ENCODE results near the gene SSPN.

The SSPN gene

GRCh38 chr12:26292596-26292995 lies 97.2 kb downstream of the SSPN start:
- POLR2A ChIA-PET, result no interaction called here
- DNase-seq (ENCODE audit: extremely low spot score), result no peak
- TF ChIP-seq SUZ12 (IDR thresholded peaks at IDR 0.05), result no peak
- no peak for TF ChIP-seq LEF1 (IDR thresholded peaks at IDR 0.05; ENCODE audit: borderline replicate concordance)
- TF ChIP-seq TARDBP (IDR thresholded peaks at IDR 0.05), result no peak
- TF ChIP-seq ELF4 (IDR thresholded peaks at IDR 0.05), result no peak
- TF ChIP-seq FOXA1 (IDR thresholded peaks at IDR 0.05), result no peak
- no peak for TF ChIP-seq FOXK2 (IDR thresholded peaks at IDR 0.05)
- no peak for TF ChIP-seq ARNT (IDR thresholded peaks at IDR 0.05)
- no peak for TF ChIP-seq PKNOX1 (IDR thresholded peaks at IDR 0.05)
- no peak for TF ChIP-seq BHLHE40 (IDR thresholded peaks at IDR 0.05; ENCODE audit: borderline replicate concordance)
- no peak for TF ChIP-seq L3MBTL2 (conservative IDR thresholded peaks at IDR 0.05)
- TF ChIP-seq NFRKB (IDR thresholded peaks at IDR 0.05), result no peak
- no peak for TF ChIP-seq ZNF384 (IDR thresholded peaks at IDR 0.05)
- no peak for TF ChIP-seq CTBP1 (IDR thresholded peaks at IDR 0.05; ENCODE audit: borderline replicate concordance)
- no peak for TF ChIP-seq HDGF (IDR thresholded peaks at IDR 0.05; ENCODE audit: borderline replicate concordance)
- TF ChIP-seq SP1 (IDR thresholded peaks at IDR 0.05), result no peak
- TF ChIP-seq FOXM1 (IDR thresholded peaks at IDR 0.05; ENCODE audit: borderline replicate concordance), result no peak
- CTCF ChIA-PET, result interaction anchor here (0.5 kb wide), 1 partner anchor 60 kb away, joined by 3 read pairs; no protein-coding TSS in a partner anchor

GRCh38 chr12:26293612-26294011 lies 98.2 kb downstream of the SSPN start:
- DNase-seq (ENCODE audit: extremely low spot score), result no peak
- CTCF ChIA-PET, result no interaction called here
- POLR2A ChIA-PET, result no interaction called here
- TF ChIP-seq CTBP1 (IDR thresholded peaks at IDR 0.05; ENCODE audit: borderline replicate concordance) (no peak), FOXM1 (IDR thresholded peaks at IDR 0.05; ENCODE audit: borderline replicate concordance) (no peak), LEF1 (IDR thresholded peaks at IDR 0.05; ENCODE audit: borderline replicate concordance) (no peak), PKNOX1 (IDR thresholded peaks at IDR 0.05) (no peak), L3MBTL2 (conservative IDR thresholded peaks at IDR 0.05) (no peak), FOXA1 (IDR thresholded peaks at IDR 0.05) (no peak), FOXK2 (IDR thresholded peaks at IDR 0.05) (no peak), HDGF (IDR thresholded peaks at IDR 0.05; ENCODE audit: borderline replicate concordance) (no peak), NFRKB (IDR thresholded peaks at IDR 0.05) (no peak), SUZ12 (IDR thresholded peaks at IDR 0.05) (no peak), ELF4 (IDR thresholded peaks at IDR 0.05) (no peak), SP1 (IDR thresholded peaks at IDR 0.05) (no peak), BHLHE40 (IDR thresholded peaks at IDR 0.05; ENCODE audit: borderline replicate concordance) (no peak), TARDBP (IDR thresholded peaks at IDR 0.05) (no peak), ARNT (IDR thresholded peaks at IDR 0.05) (no peak), ZNF384 (IDR thresholded peaks at IDR 0.05) (no peak)

- DNase-seq (ENCODE audit: extremely low spot score), result no peak
- CTCF ChIA-PET, result no interaction called here
- TF ChIP-seq FOXK2 (IDR thresholded peaks at IDR 0.05), result no peak
- no peak for TF ChIP-seq LEF1 (IDR thresholded peaks at IDR 0.05; ENCODE audit: borderline replicate concordance)
- TF ChIP-seq SUZ12 (IDR thresholded peaks at IDR 0.05), result no peak
- TF ChIP-seq ARNT (IDR thresholded peaks at IDR 0.05), result no peak
- POLR2A ChIA-PET, result no interaction called here
Observed at GRCh38 chr12:26295001-26295400, 99.6 kb downstream of the SSPN start.

- ChIA-PET POLR2A (interaction anchor here (1.2 to 1.8 kb wide), 2 partner anchors 173 to 183 kb away, joined by 3 to 4 read pairs; partner anchors contain the start of gene BHLHE41), CTCF (interaction anchor here (0.8 kb wide), 1 partner anchor 142 kb away, joined by 3 read pairs; no protein-coding TSS in a partner anchor)
- DNase-seq (ENCODE audit: extremely low spot score), result no peak
- TF ChIP-seq SP1 (IDR thresholded peaks at IDR 0.05), result no peak
- no peak for TF ChIP-seq FOXM1 (IDR thresholded peaks at IDR 0.05; ENCODE audit: borderline replicate concordance)
- no peak for TF ChIP-seq ZNF384 (IDR thresholded peaks at IDR 0.05)
- TF ChIP-seq FOXK2 (IDR thresholded peaks at IDR 0.05), result no peak
- no peak for TF ChIP-seq BHLHE40 (IDR thresholded peaks at IDR 0.05; ENCODE audit: borderline replicate concordance)
- TF ChIP-seq HDGF (IDR thresholded peaks at IDR 0.05; ENCODE audit: borderline replicate concordance), result no peak
- no peak for TF ChIP-seq CTBP1 (IDR thresholded peaks at IDR 0.05; ENCODE audit: borderline replicate concordance)
- TF ChIP-seq ARNT (IDR thresholded peaks at IDR 0.05), result no peak
Observed at GRCh38 chr12:26297396-26298070, 102.2 kb downstream of the SSPN start.

GRCh38 chr12:26298785-26299621 lies 103.6 kb downstream of the SSPN start:
- peak; percentile 20 for DNase-seq (ENCODE audit: extremely low spot score)
- ChIA-PET CTCF (interaction anchor here (0.5 kb wide), 1 partner anchor 177 kb away, joined by 3 read pairs; no protein-coding TSS in a partner anchor), POLR2A (interaction anchor here (0.7 to 1.8 kb wide), 5 partner anchors 23 to 185 kb away, joined by 3 to 5 read pairs (median 4); partner anchors contain the start of gene BHLHE41)
- TF ChIP-seq FOXM1 (IDR thresholded peaks at IDR 0.05; ENCODE audit: borderline replicate concordance) (no peak), L3MBTL2 (conservative IDR thresholded peaks at IDR 0.05) (no peak; the same call in 1 of the 2 replicates), FOXK2 (IDR thresholded peaks at IDR 0.05) (no peak)

- TF ChIP-seq ELF4 (IDR thresholded peaks at IDR 0.05) (no peak), FOXM1 (IDR thresholded peaks at IDR 0.05; ENCODE audit: borderline replicate concordance) (no peak), ARNT (IDR thresholded peaks at IDR 0.05) (no peak), NFRKB (IDR thresholded peaks at IDR 0.05) (no peak), FOXA1 (IDR thresholded peaks at IDR 0.05) (no peak), LEF1 (IDR thresholded peaks at IDR 0.05; ENCODE audit: borderline replicate concordance) (no peak), BHLHE40 (IDR thresholded peaks at IDR 0.05; ENCODE audit: borderline replicate concordance) (no peak), PKNOX1 (IDR thresholded peaks at IDR 0.05) (no peak), HDGF (IDR thresholded peaks at IDR 0.05; ENCODE audit: borderline replicate concordance) (no peak), CTBP1 (IDR thresholded peaks at IDR 0.05; ENCODE audit: borderline replicate concordance) (no peak), ZNF384 (IDR thresholded peaks at IDR 0.05) (no peak), SP1 (IDR thresholded peaks at IDR 0.05) (no peak)
- no peak for DNase-seq (ENCODE audit: extremely low spot score)
- CTCF ChIA-PET, result no interaction called here
- POLR2A ChIA-PET, result interaction anchor here (1.1 kb wide), 1 partner anchor 26 kb away, joined by 5 read pairs; no protein-coding TSS in a partner anchor
Observed at GRCh38 chr12:26299751-26300150, 104.4 kb downstream of the SSPN start.

All from HEK293T (cell line).